Right cardiac atrium (tissue), 5 donors: ENCODE data around the gene RAB3GAP1. TPM values are rescaled to one million over a fixed set of nuclear protein-coding genes. Genes with fewer than 3 reads are reported as not detected.

Experiments
- ATAC-seq, 2 donors: fragments of 200-7000 bp; cut with Tn5 transposase; one replicate each; pipeline versions ENCODE4 v1.8.0 to v1.9.1; 2020; ENCODE audit warnings: moderate library complexity in 2 of 2, mild to moderate bottlenecking in 1 of 2
- DNase-seq, 3 donors: peaks; one replicate each; pipeline ENCODE4 v3.0.0-alpha.2; 2020
- H3K27ac ChIP-seq: one replicate; pipeline ENCODE4 v1.5.1; 2013; ENCODE audit warnings: mild to moderate bottlenecking, low read length, control low read depth, moderate library complexity
- H3K27me3 ChIP-seq: one replicate; pipeline ENCODE4 v1.6.1; 2013; ENCODE audit not compliant: control insufficient read depth, insufficient read depth
- H3K4me1 ChIP-seq: one replicate; pipeline ENCODE4 v1.6.1; 2013; ENCODE audit warnings: low read length; ENCODE audit not compliant: control insufficient read depth, insufficient read depth
- H3K4me3 ChIP-seq: one replicate; pipeline ENCODE4 v1.5.1; 2013; ENCODE audit warnings: low read length, control low read depth
- H3K9me3 ChIP-seq: one replicate; pipeline ENCODE4 v1.6.1; 2013; ENCODE audit warnings: low read length; ENCODE audit not compliant: control insufficient read depth
- WGBS: extraction: QIAGEN DNeasy Blood & Tissue Kit; methylation state at CpG from one replicate; pipeline ENCODE4 v1.1.7; 2013; 5-methylcytosine and 5-hydroxymethylcytosine counted together
- intact Hi-C, 4 donors: fragments of 100-400 bp; cut with DNase I; formaldehyde crosslinking; loops; one replicate each; pipeline versions ENCODE4 v1.11.0 to v1.14.0; 2022 to 2023
- polyA plus RNA-seq: library from polyadenylated mRNA; stranded (reverse); fragments of 200-250 nt; gene quantifications from one replicate; pipeline ENCODE4 v1.2.3, GENCODE V29; 2013
- total RNA-seq, 4 donors: library from RNA; stranded (reverse); fragmentation: NEBNext Ultra II Directional; extraction: Animal tissue kit (Norgen Biotek cat#: 25700); gene quantifications; one replicate each; pipeline ENCODE4 v1.2.1, GENCODE V29; 2021
- donor health status: healthy with polysubstance abuse.
- donor health status: DM: no; HTN: yes; CAD: no.
- donor health status: DM: no; HTN: no; CAD: no.
- donor health status: DM: no; HTN: yes; CAD: no; lungs with severe emphysema.
- donor health status: DM: yes; HTN: yes; CAD: no.

The RAB3GAP1 gene
- total and polyA plus RNA-seq, 5 donors, result 24.4 to 54.5 (median 49.8) TPM

GRCh38 chr2:135055182-135055786 is 3.2 kb downstream of the RAB3GAP1 start:
- H3K4me3 ChIP-seq, result no peak overlapping the region
- DNase-seq (no peak), ATAC-seq (no peak)
- H3K27me3 ChIP-seq, result no peaks in the 10 kb centered on the region
- H3K4me1 ChIP-seq, result peaks cover 1% of the 10 kb centered on the region
- H3K27ac ChIP-seq, result no peak overlapping the region
- intact Hi-C loops, result no loop called here
- no peaks in the 10 kb centered on the region for H3K9me3 ChIP-seq
- 45% methylated on average over 2 of the region's 2 CpGs for WGBS

GRCh38 chr2:135056790-135057189 is 4.7 kb downstream of the RAB3GAP1 start:
- ATAC-seq, result no peak

GRCh38 chr2:135059577-135059976 is 7.5 kb downstream of the RAB3GAP1 start:
- Histone ChIP-seq H3K4me1 (peaks cover 3% of the 10 kb centered on the region), H3K9me3 (no peaks in the 10 kb centered on the region), H3K27me3 (no peaks in the 10 kb centered on the region), H3K27ac (no peak overlapping the region), H3K4me3 (no peak overlapping the region)
- DNase-seq (no peak), ATAC-seq (peak in 1 of 2 donors; percentile 51)
- intact Hi-C loops, result no loop called here

More at GRCh38 chr2:135056790-135057189, 4.7 kb downstream of the RAB3GAP1 start:
- Histone ChIP-seq H3K4me3 (no peak overlapping the region), H3K27ac (no peak overlapping the region), H3K27me3 (no peaks in the 10 kb centered on the region), H3K4me1 (peaks cover 3% of the 10 kb centered on the region), H3K9me3 (no peaks in the 10 kb centered on the region)
- no peak for DNase-seq
- intact Hi-C loops, result no loop called here

GRCh38 chr2:135063210-135063609 is 11.1 kb downstream of the RAB3GAP1 start:
- intact Hi-C loops, result no loop called here
- Histone ChIP-seq H3K4me1 (peaks cover 4% of the 10 kb centered on the region), H3K27ac (no peak overlapping the region), H3K4me3 (no peak overlapping the region), H3K9me3 (no peaks in the 10 kb centered on the region), H3K27me3 (no peaks in the 10 kb centered on the region)
- DNase-seq (no peak), ATAC-seq (no peak)
- WGBS, result 97% methylated on average over 1 of the region's 1 CpG

GRCh38 chr2:135064149-135064548 is 12.1 kb downstream of the RAB3GAP1 start:
- intact Hi-C loops, result no loop called here
- ATAC-seq (no peak), DNase-seq (no peak)
- WGBS, result 96% methylated on average over 2 of the region's 2 CpGs
- Histone ChIP-seq H3K27me3 (no peaks in the 10 kb centered on the region), H3K27ac (no peak overlapping the region), H3K4me1 (peaks cover 4% of the 10 kb centered on the region), H3K4me3 (no peak overlapping the region), H3K9me3 (no peaks in the 10 kb centered on the region)

GRCh38 chr2:135066710-135067109 is 14.6 kb downstream of the RAB3GAP1 start:
- Histone ChIP-seq H3K27ac (no peak overlapping the region), H3K9me3 (no peaks in the 10 kb centered on the region), H3K27me3 (no peaks in the 10 kb centered on the region), H3K4me1 (peaks cover 2% of the 10 kb centered on the region), H3K4me3 (no peak overlapping the region)
- DNase-seq, result no peak
- no peak for ATAC-seq
- WGBS, result 57% methylated on average over 1 of the region's 1 CpG
- intact Hi-C loops, result no loop called here

GRCh38 chr2:135072125-135072997 is 20.3 kb downstream of the RAB3GAP1 start:
- intact Hi-C loops, result no loop called here
- DNase-seq, result no peak
- Histone ChIP-seq H3K4me3 (no peak overlapping the region), H3K27ac (no peak overlapping the region), H3K9me3 (no peaks in the 10 kb centered on the region), H3K27me3 (no peaks in the 10 kb centered on the region), H3K4me1 (peaks cover 2% of the 10 kb centered on the region)
- ATAC-seq, result no peak
- WGBS, result 98% methylated on average over 3 of the region's 3 CpGs

GRCh38 chr2:135074216-135074615 is 22.1 kb downstream of the RAB3GAP1 start:
- DNase-seq (no peak), ATAC-seq (no peak)
- 93% methylated on average over 3 of the region's 3 CpGs for WGBS
- H3K4me1 ChIP-seq, result no peaks in the 10 kb centered on the region
- no peaks in the 10 kb centered on the region for H3K27me3 ChIP-seq
- no peak overlapping the region for H3K4me3 ChIP-seq
- no peak overlapping the region for H3K27ac ChIP-seq
- intact Hi-C loops, result no loop called here
- no peaks in the 10 kb centered on the region for H3K9me3 ChIP-seq

- no peaks in the 10 kb centered on the region for H3K9me3 ChIP-seq
- 99% methylated on average over 2 of the region's 2 CpGs for WGBS
- H3K27ac ChIP-seq, result no peak overlapping the region
- no peaks in the 10 kb centered on the region for H3K4me1 ChIP-seq
- intact Hi-C loops, result no loop called here
- no peaks in the 10 kb centered on the region for H3K27me3 ChIP-seq
- DNase-seq, result no peak
- no peak overlapping the region for H3K4me3 ChIP-seq
- ATAC-seq, result no peak
Observed at GRCh38 chr2:135076556-135076955, 24.5 kb downstream of the RAB3GAP1 start.

GRCh38 chr2:135078417-135078816 is 26.3 kb downstream of the RAB3GAP1 start:
- no peak overlapping the region for H3K27ac ChIP-seq
- intact Hi-C loops, result no loop called here
- H3K9me3 ChIP-seq, result no peaks in the 10 kb centered on the region
- no peaks in the 10 kb centered on the region for H3K27me3 ChIP-seq
- H3K4me3 ChIP-seq, result no peak overlapping the region
- no peak for DNase-seq
- H3K4me1 ChIP-seq, result no peaks in the 10 kb centered on the region
- no peak for ATAC-seq

- Histone ChIP-seq H3K27me3 (no peaks in the 10 kb centered on the region), H3K4me1 (no peaks in the 10 kb centered on the region), H3K4me3 (no peak overlapping the region), H3K9me3 (peaks cover 1% of the 10 kb centered on the region), H3K27ac (no peak overlapping the region)
- DNase-seq (no peak), ATAC-seq (no peak)
- intact Hi-C loops, result no loop called here
- 77% methylated on average over 2 of the region's 2 CpGs for WGBS
Observed at GRCh38 chr2:135086222-135086621, 34.1 kb downstream of the RAB3GAP1 start.
